AG08396 (cell line): ENCODE measurements around the gene TREX2.

ENCODE experiments used
- DNase-seq: peaks from one replicate; pipeline ENCODE4 v3.0.0; 2012; ENCODE audit warnings: low spot score, mixed read lengths

The TREX2 gene

GRCh38 chrX:153456161-153456560 is 10.3 kb upstream of the TREX2 start:
- DNase-seq: no peak

GRCh38 chrX:153455571-153455970 is 9.7 kb upstream of the TREX2 start:
- DNase-seq: no peak

DNA sequence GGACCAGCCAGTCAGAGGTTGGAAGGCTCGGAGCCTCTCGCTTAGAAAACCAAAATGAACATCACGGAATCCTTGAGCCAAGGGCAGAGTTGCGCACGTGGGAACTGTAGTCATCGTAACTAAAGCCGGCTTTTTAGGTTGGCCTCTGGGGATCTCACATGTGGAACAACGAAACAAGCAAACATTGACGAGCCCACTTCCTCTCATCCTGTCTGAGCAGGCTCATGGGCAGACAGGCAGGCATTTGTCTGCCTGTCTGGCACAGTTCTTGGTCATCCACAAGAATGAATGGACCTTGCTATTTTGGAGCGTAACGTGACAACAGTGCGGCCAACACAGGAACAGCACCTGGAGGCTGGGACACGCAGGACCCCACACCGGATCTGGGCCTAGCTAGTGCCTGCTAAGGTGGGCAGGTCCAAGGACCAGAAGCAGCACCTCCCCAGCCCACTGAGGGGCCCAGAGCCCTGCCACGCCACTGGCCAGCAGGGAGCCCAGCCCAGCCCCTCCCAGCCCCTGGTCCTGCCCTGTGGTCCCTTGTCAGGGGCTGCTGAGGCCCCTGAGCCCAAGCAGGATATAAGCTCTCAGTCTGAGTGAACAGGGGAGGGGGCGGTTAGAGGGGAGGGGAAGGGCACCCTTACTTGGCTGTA is 9.2 kb upstream of the TREX2 start:
- no peak for DNase-seq

GRCh38 chrX:153450949-153451277 is 5.1 kb upstream of the TREX2 start:
- DNase-seq: no peak

GRCh38 chrX:153450114-153450948 is 4.5 kb upstream of the TREX2 start:
- no peak for DNase-seq

- no peak for DNase-seq
These were observed 3.7 kb upstream of the TREX2 start for GRCh38 chrX:153449368-153450113.

DNA sequence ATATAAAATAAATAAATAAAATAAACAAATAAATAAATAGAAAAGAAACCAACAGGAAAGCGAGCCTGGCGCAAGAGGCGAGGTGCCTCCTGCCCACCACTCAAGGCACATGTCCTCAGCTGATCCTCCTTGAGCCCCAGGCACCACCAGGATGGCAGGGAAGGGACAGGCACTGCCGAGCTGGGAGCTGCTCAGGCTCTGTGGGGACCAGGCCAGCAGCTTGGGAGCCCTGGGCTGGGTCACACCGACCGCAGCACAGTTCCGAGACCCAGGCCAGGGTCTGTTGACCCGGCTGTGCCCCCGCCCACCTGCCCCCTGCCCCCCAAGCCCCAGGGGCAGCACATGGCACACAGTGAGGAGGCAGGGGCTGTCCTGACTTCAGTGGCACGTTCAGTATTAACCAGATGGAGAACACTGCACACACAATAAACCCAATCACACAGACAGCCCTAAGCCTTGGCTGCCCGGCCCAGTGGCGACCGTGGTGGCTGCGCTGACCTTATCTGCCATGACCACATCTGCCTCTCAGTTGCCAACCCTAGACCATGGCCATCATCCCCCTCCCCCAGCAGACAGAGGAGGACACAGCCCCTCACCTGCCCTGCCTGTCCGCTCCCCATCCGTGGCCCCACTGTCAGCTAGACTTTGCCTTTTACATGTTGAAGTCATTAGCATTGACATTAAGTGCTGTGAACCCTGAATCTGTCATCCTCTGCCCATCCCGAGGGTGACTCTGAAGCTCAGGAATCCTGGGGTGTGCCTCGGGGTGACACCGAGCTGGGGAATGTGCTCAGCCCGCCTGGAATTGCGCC is 2.9 kb upstream of the TREX2 start:
- no peak for DNase-seq

DNA sequence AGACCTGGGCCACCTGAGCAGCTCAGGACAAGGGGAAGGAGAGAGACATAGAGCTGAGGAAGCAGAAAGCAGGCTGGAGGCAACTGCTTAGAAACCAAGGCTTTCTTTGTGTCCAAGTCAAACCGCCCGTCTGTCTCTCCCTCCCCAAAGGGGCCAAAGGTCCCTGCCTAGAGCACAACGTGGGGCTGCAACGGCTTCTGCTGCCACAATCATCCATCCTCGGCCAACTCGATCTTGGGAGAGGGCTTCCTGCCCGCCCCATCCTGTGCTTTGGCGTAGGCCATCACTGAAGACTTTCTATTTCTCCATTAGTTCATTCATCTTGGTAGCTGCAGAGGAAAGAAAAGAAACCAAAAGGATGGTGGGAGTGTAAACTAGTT is 1.7 kb upstream of the TREX2 start:
- DNase-seq: no peak

DNA sequence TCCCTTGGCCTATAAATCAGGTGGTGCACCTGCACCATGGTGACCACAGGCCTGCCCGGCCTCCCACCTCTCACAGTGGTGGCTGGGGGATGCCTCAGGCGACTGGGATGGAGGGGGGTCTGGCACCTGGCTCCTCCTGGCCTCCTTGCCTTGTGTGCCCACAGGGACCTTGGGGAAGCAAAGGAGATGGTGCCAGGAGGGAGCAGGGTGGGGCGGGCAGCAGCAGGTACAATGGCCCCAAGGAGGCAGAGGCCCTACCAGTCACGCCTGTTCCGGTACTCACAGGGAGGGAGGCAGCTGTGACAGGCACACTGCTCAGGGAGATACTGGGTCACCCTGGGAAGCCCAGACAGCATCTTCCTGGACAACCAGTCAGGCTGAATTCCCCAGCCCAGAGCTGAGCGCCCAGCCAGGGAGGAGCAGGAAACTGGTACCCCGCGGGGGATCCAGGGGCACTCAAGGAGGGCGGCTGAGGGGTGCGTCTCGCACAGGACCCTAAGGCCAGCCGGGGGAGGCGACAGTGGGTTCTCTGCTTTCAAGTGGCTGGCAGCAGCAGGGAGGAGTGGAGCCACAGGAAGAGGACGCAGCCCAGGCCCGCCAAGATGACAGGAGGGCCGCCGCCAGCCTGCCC is 1.2 kb upstream of the TREX2 start:
- no peak for DNase-seq

DNA sequence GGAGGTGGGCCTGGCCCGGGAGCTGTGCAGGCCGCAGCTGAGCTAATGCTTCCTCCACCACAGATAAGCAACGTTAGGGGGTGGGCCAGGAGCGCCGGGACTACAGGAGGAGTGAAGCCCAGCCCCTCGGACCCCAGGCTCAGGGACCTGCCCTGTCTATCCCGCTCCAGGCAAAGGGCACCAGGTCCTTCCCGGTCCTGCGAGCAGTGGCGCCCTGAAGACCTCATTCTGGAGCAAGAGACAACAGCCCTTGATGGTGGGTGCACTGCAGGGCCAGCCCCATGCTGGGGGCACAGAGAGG is 730 bp upstream of the TREX2 start:
- no peak for DNase-seq

DNA sequence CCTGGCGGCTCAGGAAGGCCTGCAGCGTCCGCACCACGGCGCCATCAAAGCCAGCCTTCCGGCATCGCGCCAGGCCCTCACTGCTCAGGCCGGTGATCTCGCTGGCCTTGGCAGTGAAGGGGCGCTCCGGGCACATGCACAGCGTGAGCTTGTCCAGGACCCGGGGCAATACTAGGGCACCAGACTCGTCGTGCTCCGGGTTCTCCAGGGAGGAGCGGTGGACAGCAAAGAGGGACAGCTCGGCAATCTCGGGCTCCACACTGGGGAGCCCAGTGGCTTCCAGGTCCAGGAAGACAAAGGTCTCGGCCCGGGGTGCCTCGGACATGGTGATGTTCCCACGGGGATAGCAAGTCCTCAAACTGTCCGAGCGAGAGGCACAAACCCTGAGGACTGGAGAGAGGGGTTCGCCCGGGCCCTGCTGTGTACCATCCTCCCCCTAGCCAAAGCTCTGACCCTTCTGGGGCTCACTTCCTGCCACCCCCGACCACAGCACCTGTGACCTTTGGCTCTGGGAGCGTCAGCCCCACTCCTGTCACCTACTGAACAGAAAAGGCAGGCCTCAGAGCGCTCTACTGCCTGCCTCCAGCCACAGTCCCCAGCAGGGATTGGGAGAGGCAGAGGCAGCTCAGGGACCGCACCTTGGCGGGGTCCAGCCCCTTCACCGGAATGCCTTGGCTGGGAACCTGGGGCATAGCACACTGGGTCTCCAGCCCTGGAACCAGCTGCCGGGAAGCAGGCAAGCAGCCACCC is 575 bp downstream of the TREX2 start:
- no peak for DNase-seq

GRCh38 chrX:153444333-153445011 is 1.4 kb downstream of the TREX2 start:
- no peak for DNase-seq

GRCh38 chrX:153443476-153444332 is 2.2 kb downstream of the TREX2 start:
- DNase-seq: no peak

- DNase-seq: no peak
These were observed 3.4 kb downstream of the TREX2 start for GRCh38 chrX:153442463-153442862.

DNA sequence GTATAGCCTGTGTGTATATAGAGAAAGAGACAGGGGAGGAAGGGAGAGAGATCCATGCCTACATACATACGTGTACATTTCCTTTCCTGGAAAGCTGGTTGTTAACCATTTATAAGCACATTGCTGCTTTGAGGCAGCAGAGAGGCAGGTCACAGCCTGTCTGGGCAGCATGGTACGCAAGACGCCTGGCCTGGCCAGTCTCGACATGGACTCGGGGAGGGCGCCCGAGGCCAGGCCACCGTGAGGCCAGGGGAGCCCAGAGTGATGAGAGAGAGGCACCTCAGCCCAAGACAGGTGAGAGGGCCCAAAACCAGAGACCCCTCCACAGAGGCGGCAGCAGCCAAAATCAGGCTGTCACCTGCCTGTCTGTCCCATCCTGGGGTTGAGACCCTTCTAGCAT is 3.9 kb downstream of the TREX2 start:
- DNase-seq: no peak

GRCh38 chrX:153441296-153441695 is 4.6 kb downstream of the TREX2 start:
- DNase-seq: no peak

DNA sequence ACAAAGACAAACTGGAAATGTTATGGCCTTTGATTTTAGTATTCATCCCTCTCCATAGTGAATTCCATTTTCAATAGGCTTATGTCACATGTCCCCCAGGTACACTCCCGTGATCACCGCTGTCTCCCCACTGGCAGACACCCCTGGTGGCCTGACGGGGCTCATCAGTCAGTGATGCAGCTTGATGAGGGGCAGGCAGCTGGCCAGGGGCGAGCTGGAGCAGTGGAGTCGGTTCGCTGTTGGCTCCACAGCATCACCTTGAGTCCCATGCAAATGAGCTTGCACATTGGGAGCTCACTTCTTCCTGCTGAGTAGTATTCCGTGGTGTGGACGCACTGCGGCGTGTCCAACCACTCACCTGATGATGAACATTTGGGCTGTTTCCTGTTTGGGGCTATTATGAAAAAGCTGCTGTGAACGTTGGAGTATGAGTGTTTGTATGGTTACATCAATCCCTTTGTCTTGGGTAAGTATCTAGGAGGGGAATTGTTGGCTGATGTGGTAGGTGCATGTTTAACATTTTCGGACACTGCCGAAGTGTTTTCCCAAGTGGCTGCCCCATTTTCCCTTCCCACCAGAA is 5.2 kb downstream of the TREX2 start:
- no peak for DNase-seq

DNA sequence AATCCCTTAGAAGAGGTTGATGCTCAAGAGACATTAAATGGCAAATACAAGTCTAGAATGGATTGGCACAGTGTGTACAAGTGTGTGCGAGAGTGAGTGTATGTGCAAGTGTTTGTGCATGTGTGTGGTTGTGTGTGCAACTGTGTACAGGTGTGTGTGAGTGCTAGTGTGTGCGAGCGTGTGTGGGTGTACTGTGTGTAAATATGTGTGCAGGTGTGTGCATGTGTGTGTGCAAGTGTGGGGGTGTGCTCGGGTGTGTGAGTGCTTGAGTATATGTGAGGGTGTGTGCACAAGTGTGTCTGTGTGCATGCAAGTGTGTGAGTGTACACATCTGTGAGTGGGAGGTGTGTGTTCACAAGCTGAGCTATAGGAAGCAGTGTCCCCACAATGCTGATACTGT is 5.9 kb downstream of the TREX2 start:
- DNase-seq: no peak

- DNase-seq: no peak
These were observed 7.3 kb downstream of the TREX2 start for GRCh38 chrX:153438532-153438931.
